ENCODE measurements around the gene UBA1.

Gene UBA1

DNA sequence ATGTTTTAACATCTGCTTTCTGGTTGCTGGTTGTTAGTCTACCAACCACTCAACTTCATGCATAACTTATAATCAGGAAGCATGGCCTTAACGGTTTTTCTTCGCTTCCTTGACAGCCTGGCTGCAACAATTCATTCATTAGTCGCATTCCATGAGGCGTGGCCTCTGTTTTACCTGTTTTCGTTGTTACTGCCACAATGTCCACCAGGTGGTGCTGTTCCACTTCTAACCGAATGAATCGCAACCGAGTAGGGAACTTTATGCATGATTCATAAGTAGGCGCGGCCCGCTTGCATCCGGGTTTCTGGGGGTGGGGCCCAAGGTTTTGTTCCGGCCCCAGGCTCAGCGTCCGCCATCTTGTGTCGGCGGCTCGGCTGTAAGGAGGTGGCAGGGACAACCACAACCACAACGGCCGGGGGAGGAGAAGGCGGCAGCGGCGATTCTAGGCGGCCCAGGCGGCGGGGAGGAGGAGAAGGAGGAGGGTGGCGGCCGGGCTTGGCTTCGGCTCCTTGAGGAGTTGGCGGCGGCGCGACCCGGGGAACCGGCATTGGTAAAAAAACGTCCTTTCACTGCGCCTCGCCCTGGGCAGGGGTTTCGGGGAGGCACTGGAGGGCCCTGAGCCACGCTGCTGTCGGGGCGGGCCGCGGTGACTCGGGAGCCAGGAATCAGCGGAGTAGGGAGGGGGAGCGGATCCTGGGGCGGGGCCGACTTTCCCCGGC, at the start of gene UBA1:
TSS of gene UBA1 (plus strand) at position 355 of the 719 bp plus-strand sequence. CDS start 4,974 bp downstream, outside the sequence.
- peak; percentile 94 for DNase-seq

DNA sequence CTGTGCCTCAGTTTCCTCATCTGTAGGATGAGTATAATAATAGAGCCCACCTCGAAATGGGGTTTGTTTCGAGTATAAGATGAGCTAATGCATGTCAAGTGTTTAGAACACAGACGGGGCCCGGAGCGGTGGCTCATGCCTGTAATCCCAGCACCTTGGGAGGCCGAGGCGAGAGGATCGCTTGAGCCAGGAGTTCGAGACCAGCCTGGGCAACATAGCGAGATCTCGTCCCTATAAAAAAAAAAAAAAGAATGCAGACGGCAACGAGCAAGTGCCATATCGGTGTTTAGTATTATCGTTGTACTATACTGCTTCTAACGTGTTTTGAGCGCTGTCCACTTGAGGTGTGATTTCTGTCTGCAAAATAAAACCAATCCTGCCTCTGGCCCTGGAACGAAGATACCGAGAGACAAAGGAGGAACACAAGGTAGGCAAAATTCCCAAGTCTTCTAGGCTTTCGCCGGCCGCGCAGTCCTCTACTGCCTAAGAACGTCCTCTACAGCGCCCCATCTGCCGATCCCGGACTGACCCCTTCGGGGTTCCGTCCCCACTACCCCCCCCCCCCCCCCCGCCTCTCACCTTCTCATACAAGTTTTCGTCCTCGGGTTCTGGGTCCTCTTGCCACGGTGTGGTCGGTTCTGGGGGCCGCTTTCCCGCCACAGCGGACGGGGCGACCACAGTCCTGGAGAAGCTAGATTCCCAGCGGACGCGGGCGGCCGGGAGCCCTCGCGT, 49.6 kb upstream of the UBA1 start:
- peak; percentile 44 for DNase-seq

DNA sequence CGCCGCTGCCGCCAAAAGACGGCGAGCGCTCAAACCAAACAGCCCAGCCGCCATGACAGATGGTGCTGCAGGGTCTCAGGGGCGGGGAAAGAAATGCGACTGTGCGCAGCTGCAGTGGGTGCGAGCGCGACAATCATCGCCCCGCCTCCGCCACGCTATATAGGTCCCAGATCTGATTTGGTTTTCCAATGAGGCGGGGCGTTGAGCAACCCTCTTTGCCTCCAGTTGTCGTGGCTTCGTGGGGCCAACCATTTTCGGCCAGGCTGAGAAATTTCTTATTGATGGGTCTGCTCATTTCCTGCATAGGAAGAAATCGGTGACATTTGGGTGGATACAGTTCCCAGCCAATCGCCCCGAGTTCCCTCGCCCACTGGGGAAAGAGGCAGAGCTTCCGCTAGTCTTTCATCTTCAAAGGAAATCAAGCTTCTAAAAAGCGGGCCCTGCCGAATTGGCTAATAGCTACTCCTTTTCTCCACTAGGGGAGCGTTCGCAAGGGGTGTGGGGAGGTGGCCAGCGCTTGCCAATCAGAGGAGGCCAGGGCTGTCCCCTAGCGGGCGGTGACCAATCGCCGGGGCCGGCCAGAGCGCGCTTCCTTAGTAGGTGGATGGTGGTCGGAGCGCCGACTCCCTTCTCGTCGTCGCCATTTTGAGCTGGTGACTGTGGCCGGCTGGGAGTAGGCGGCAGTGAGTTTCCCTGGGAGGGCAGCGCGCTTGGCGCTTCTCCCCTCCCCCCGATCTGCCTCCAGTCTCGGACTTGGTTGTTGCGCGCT, 48.8 kb upstream of the UBA1 start, which contains the start of the genes NDUFB11 and RBM10:
TSS of gene NDUFB11 (minus strand) at position 77 of the 769 bp plus-strand sequence. CDS start at position 54, 23 bp downstream.
TSS of gene RBM10 (plus strand) at position 596 of the 769 bp plus-strand sequence. CDS start 2,261 bp downstream, outside the sequence.
- peak; percentile 93 for DNase-seq

DNA sequence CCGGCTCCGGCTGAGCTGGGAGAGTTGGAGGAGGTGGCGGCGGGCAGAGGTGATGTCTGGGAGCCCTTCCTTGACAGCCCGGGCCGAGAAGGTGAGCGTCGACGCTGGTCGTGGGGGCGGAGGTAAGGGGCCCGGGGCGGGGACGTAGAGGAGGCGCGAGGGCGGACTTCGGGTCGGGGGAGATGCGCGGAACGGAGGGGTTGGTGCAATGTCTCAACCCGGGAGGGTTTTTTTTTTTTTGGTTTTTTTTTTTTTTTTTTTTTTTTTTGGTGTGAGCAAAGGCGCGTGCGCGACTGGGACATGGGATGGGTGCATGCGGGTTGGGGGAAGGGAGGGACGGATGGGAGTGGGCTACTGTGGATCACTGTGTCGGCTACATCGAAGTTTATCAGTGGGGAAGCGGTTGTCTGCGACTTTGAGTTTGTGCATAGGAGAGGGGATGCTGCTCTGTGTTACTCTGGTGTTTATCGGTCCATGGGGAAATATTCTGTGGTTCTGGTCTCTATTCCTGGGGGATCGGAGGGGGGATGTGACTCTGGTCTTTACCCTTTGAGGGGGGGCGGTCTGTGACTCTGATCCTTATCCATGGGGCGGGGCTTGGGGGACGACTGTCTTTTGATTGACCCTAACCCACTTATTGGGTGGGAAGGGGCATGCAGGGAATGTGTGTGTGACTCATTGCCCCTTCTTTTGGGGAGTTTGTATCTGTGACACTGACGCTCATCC, 48.1 kb upstream of the UBA1 start:
- no peak for DNase-seq

DNA sequence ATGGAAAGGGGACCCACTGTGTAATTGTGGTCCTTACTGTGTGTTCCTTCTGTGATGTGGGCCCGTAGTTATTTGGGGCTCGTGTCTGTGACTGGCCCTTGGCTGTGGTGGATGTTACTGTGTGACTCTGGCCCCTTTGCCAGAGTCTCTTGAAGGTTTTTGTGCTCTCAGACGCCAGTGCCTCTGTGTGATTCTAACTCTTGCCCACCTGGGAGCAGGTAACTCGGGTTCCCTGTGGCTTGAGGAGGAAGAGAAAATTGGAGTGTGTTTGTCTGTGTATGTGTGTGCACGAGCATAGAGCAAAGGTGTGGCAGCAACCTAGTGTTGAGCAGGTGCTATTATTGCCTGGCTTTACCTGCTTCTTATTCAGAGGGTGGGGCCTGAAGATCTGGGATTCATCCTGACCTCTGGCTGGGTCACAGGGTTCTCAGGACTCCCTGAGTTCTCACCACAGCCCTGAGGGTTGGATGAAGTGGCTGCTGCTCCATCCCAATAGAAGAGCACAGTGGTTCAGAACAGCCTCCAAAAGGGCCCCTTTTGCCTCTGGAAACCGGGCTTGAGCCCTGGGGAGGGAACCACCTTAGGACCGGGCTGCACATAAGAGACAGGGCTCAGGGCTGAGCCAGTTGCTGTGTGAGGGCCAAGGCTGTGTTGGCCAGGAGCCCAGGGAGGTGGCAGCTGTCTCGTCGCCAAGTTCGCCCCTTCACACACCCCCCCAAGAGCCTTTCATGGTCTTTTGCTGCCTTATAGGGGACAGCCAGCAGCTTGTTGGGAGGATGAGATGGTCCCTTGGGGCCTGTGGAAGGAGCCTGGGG, 47.3 kb upstream of the UBA1 start:
- DNase-seq = no peak

DNA sequence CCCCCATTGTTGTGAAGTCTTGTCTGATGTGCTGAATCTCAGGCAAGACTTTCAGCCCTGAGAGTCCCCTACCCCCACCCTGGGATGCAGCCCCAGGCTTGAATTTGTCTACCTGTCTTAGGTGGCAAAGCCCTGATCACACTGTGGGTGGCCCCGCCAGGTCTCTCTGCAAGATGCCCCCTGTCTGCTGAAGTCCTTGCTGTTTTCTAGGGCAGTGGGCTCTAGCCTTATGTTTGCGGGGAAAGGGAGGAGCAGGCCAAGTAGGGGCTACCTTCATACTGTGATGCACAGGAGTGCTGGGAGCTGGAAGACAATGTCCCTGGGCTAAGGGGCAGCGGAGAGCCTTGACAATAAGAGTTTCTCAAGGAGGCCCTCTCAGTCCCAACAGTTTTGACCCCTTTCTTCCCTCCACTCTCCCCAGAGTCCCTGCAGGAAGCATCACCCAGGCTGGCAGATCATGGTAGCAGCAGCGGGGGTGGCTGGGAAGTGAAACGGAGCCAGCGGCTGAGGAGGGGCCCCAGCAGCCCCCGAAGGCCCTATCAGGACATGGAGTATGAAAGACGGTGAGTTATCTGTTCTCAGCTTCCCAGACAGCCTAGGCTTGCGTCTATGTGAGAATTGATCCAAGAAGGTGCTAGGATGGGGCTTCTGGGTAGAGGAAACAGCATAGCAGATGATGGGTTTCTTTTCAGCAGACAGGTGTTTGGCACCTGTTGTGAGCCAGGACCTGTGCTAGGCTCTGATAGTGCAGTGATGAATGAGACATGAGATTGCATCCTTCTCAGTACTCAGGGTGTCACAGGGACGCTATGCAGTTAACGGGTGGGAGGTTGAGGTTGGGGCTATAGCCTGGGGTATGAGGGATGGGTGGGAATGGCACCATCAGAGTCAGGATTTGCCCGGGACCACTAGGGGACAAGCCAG, 46.4 kb upstream of the UBA1 start:
- DNase-seq = no peak

DNA sequence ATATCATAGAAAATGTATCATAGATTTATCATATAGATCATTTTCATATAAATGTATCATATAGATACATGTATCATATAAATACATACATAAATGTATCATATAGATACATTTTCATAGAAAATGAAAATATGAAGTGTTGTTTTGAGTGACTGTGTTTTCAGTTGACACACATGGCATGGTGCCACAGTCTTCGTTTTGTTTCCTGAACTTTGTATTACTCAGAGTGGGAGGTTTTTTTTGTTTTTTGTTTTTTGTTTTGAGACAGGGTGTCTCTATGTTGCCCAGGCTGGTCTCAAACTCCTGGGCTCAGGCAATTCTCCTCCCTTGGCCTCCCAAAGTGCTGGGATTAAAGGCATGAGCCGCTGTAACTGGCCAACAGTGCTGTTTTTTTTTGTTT, 44.7 kb upstream of the UBA1 start:
- DNase-seq = no peak

DNA sequence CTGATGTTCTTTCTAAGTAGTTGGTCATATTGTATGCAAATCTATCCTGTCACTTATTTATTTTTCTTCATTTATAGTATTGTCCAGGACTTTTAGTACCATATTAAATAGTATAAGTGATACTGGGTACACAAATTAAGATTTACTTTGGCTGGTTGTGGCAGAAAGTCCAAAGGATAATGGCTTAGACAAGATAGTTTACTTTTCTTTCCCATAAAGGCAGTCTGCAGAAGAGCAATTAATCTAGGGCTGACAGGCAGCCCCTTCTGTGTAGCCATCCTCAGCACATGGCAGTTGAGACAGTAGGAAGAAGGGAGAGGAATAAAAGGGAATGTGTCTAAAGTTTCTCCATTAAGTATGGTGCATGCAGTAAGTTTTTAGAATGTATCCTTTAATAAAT, 42.2 kb upstream of the UBA1 start:
- DNase-seq = no peak

DNA sequence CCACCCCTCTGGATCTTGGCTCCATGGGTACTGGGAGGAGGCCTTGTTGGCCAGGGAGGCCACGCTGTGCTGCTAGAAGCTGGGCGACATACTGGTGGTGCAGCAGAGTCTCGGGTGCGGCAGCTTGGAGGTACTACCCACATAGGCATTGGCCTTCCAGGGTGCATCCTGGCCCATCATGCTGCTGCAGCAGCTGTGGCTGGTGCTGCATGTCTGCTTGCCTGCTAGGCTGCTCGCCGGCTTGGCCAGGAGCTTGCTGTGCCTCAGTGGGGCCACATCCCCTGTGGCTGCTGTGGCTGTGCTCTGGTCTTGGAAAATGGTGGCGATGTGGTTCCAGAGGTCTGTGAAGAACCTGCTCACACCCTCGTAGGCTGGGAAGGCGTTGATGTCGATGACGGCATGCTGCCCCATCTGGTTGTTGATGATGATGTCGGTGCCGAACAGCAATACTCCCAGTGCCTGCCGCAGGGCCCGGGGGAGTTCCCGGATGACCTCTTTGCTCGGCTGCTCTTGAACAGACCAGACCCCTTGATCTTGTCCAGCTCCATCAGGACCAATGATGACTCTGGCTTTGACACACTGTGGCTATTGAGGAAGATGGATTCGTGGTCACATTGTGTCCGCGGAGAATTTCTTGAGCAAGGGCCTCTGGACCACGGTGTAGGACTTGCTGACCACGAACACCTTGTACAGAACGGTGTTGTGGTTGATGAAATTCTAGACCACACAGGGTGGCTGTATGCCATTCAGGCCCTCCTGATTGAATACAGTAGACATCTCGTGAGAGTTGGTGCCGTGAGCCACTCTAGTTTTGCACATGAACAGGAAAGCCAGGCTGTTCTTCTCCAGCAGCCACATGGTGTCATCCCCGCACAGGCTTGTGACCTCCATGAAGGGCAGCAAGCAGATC, 36.8 kb upstream of the UBA1 start:
- DNase-seq = no peak

DNA sequence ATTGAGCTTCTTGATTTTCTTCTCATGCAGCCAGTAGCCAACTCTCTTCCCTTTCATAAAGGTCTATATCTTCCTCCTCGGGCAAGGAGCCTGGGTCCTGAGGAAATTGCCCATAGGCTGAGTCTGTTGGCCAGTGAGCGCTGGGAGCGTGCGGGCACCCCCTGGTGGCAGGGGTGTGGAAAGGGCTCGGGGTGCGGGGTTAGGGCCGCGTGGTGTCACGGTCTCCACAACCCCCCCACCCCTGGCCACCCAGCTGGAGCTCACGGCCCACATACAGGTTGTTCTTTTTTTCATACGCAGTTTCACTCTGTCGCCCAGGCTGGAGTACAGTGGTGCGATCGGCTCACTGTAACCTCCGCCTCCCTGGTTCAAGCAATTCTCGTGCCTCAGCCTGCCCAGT, 35.5 kb upstream of the UBA1 start:
- no peak for DNase-seq

DNA sequence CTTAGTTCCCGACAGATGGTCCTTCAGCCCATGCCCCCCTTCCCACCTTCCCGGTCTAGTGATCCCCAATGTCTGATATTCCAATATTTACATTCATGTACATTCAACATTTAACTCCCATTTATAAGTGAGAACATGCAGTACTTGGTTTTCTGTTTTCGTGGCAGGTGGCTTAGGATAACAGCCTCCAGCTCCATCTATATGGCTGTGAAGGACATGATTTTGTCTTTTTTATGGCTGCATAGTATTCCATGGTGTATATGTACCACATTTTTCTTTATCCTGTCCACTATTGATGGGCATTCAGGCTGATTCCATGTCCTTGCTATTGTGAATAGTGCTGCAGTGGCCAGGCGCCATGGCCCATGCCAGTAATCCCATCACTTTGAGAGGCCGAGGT, 34.8 kb upstream of the UBA1 start:
- no peak for DNase-seq

DNA sequence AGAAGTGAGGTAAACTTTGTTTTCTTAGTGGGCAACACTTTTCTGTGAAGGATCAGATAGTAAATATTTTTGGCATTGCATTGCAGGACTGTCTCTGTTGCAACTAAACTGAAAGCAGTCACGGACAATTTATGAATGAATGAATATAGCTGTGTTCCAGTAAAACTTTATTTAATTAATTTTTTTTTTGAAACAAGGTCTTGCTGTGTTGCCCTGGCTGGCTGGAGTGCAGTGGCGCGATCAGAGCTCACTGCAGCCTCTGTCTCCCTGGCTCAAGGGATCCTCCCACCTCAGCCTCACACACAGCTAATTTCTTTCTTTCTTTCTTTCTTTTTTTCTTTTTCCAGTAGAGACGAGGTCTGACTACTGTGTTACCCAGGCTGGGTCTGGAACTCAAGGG, 32.8 kb upstream of the UBA1 start:
- DNase-seq = no peak

DNA sequence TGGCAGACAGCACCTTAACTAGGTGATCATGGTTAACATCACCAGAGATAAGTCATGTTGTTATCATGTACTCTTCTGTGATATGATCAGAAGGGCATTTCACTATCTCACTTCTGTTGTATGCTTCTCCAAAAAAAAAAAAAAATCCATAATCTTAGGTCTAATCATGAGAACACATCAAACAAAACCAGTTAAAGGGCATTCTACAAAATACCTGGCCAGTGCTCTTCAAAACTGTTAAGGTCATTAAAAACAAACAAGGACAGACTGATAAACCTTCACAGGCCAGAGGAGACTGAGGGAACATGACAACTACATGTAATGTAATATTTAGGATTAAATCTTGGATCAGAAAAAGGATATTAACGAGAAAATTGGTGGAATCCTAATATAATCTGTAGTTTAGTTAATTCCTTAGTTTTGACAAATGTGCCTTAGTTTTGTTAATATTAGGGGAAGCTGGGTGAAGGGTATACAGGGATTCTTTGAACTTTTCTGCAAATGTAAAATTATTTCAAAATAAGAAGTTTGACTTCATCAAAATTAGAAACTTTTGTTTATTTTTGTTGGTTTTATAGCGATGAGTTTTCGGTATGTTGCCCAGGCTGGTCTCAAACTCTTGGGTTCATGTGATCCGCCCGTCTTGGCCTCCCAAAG, 30.6 kb upstream of the UBA1 start:
- no peak for DNase-seq

DNA sequence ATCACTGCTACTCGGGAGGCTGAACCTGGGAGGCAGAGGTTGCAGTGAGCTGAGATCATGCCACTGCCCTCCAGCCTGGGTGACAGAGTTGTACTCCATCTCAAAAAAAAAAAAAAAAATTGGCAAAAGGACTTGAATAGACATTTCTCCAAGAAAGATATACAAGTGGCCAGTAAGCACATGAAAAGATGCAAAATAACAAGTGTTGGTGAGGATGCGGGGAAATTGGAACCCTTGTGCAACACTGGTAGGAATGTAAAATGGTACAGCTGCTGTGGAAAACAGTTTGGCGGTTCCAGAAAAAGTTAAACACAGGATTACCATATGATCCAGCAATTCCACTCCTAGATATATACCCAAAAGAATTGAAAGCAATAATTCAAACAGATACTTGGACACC, 29.2 kb upstream of the UBA1 start:
- no peak for DNase-seq

DNA sequence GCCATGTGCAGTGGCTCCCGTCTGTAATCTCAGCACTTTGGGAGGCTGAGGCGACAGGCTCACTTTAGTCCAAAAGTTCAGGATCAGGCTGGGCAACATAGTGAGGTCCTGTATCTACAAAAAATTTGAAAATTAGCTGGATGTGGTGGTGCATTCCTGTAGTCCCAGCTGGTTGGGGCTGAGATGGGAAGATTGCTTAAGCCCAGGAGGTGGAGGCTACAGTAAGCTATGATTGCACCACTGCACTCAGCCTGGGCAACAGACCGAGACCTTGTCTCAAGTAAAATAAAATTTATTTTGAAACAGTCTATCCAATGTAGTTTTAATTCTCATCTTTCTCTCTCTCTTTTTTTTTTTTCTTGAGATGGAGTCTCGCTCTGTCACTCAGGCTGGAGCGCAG, 27.5 kb upstream of the UBA1 start:
- DNase-seq = no peak

DNA sequence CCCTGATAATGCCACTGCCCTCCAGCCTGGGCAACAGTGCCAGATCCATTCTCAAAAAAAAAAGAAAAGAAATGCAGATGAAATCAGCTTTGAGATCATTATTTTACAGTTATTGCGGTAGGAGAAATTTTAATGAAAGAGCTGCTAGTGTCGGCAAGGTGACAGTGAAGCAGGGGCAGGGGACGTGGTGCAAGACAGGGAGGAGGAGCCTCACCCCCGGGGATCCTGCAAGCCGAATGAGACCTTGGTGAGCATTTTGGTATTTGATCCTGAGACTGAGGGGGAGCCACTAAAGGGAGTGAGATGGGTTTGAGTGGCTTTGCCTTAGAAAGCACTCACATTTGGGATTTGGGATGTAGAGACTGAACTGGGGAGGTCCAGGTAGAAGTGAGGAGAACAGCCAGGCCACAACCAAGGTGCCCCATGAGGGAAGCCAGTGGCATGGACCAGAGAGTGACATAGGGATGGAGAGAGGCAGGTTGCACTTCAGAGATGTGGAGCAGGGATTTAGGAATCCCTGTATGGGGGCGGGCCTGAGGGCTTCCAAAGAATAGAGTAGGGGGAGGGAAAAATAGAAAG, 25.0 kb upstream of the UBA1 start:
- no peak for DNase-seq

DNA sequence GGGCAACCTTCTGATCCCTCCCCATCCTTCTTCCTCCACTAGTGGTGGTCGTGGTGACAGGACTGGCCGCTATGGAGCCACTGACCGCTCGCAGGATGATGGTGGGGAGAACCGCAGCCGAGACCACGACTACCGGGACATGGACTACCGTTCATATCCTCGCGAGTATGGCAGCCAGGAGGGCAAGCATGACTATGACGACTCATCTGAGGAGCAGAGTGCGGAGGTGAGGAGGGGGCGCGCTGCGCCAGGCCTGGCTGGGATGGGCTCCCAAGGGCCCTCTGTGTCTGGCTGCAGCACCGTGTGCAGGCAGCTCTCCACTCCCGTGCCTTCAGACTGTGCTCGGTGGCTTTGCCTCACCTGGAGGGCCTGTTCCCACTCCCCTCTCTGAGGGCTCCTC, 24.4 kb upstream of the UBA1 start:
- DNase-seq = no peak

DNA sequence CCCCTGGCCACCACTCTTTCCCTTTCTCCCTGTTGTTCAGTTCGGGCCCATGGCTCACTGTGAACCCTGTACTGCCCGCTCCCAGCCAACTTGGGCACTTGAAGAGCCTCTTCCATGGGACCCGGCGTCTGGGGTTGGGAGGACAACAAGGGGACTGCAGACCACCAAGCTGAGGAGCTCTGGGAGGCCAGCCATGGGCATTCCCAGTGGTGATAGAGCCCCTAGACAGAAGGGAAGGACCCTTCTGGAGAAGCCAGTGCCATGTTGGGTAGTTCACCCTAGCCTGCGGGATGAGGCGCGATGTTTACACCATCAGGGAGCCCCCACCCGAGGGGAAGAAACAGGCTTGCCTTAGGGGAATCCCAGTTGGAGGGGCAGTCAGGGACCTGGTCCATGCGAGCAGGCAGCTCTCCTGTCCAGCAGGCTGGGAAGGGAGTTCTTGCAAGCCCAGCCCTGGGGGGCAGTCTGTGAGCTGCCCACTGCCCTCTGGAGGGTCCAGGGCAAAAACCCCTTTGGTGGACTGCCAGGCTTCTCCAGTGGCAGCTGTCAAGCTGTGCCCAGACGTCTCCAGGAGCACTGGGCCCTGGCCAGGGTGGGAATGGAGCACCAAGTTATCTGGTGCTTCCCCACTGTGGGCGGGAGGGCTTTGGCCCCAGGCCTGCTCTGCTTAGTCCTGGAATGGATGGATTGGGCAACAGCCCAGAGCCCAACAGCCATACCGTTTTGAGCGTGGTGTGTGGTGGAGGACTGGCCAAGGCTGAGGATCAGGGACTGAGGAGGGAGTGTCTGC, 23.7 kb upstream of the UBA1 start:
- no peak for DNase-seq
